ENCODE measurements around the gene COA8. TPM values are rescaled to one million over a fixed set of nuclear protein-coding genes. Genes with fewer than 3 reads are reported as not detected.

The COA8 gene
- total and polyA plus RNA-seq, 2 of the 13 experiments (the other 11 are each of a cell fraction or from before 2014, with no cell fraction given): 10.9 to 25.1 TPM

DNA sequence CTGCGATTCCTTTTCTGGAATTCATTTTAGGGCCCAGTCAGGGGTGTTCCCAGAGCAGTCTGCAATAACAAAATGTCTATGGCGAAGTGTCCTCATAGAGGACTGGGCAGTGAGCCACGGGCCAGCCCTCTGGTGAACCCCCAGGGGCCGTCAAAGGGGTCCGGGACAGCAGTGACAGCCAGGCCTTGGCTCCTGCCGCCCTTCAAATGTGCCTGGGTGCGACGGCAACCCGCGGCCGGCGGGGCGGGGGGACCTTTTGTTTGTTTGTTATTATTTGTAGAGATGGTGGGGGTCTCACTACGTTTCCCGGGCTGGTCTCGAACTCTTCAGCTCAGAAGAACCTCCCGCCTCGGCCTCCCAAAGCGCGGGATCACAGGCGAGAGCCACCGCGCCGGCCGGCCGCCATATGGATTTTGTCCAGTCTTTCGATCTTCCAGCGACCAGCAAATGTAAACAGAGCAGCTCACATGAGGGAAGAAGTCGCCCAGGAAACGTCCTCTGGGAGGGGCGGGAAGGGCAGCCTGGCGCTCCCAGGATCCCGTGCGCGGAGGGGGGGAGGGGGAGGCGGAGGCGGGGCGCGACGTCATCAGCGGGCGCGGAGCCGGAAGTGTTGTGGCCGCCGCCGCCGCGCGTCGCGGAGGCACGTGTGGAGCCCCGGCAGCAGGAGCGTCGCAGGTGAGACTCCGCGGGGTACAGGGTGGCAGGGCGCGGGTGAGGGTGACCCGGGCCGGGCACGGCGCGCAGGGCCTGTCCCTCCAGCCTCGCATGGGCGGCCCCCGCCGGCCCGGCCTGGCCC, 34.0 kb upstream of the COA8 start, which contains the start of gene TRMT61A (continued):
- TF ChIP-seq MXI1 (IDR thresholded peaks at IDR 0.05; ENCODE audit: borderline replicate concordance, low read depth, low read length): peak; percentile 99
- no peak for TF ChIP-seq ZNF83 (CRISPR knock-in tag; IDR thresholded peaks at IDR 0.05; ENCODE audit: borderline replicate concordance)
- TF ChIP-seq, protein P1, sequence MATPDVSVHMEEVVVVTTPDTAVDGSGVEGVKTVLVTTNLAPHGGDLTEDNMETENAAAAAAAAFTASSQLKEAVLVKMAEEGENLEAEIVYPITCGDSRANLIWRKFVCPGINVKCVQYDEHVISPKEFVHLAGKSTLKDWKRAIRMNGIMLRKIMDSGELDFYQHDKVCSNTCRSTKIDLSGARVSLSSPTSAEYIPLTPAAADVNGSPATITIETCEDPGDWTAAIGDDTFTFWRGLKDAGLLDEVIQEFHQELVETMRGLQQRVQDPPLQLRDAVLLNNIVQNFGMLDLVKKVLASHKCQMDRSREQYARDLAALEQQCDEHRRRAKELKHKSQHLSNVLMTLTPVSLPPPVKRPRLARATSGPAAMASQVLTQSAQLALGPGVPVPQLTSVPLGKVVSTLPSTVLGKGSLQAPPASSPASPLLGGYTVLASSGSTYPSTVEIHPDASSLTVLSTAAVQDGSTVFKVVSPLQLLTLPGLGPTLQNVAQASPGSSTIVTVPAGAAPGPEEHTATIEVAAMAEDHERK (CRISPR knock-in tag; IDR thresholded peaks at IDR 0.05; ENCODE audit: low read depth): no peak
- no peak for TF ChIP-seq ZEB1 (IDR thresholded peaks at IDR 0.05; ENCODE audit: insufficient replicate concordance, low read depth)
- no peak for TF ChIP-seq SRSF1 (optimal IDR thresholded peaks at IDR 0.05; ENCODE audit: low read depth, low read length)
- no peak for TF ChIP-seq SALL2 (CRISPR knock-in tag; IDR thresholded peaks at IDR 0.05)
- no peak for TF ChIP-seq MLLT10 (CRISPR knock-in tag; IDR thresholded peaks at IDR 0.05)
- TF ChIP-seq ZZZ3 (CRISPR knock-in tag; IDR thresholded peaks at IDR 0.05; ENCODE audit: borderline replicate concordance): no peak
- TF ChIP-seq, protein P2, sequence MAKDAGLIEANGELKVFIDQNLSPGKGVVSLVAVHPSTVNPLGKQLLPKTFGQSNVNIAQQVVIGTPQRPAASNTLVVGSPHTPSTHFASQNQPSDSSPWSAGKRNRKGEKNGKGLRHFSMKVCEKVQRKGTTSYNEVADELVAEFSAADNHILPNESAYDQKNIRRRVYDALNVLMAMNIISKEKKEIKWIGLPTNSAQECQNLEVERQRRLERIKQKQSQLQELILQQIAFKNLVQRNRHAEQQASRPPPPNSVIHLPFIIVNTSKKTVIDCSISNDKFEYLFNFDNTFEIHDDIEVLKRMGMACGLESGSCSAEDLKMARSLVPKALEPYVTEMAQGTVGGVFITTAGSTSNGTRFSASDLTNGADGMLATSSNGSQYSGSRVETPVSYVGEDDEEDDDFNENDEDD (CRISPR knock-in tag; IDR thresholded peaks at IDR 0.05; ENCODE audit: borderline replicate concordance): peak; percentile 77; the same call in 1 of the 2 replicates
- TF ChIP-seq ZNF7 (CRISPR knock-in tag; IDR thresholded peaks at IDR 0.05): no peak
- no peak for TF ChIP-seq SP140L (CRISPR knock-in tag; IDR thresholded peaks at IDR 0.05; ENCODE audit: borderline replicate concordance)
- no peak for TF ChIP-seq JUND (CRISPR knock-in tag; IDR thresholded peaks at IDR 0.05)
- TF ChIP-seq ZMYM4 (CRISPR knock-in tag; IDR thresholded peaks at IDR 0.05): peak; percentile 24; the same call in 1 of the 2 replicates
- TF ChIP-seq DMAP1 (CRISPR knock-in tag; IDR thresholded peaks at IDR 0.05): peak; percentile 66
- TF ChIP-seq LCORL (IDR thresholded peaks at IDR 0.05): no peak
- TF ChIP-seq LCORL (CRISPR knock-in tag; IDR thresholded peaks at IDR 0.05): peak; percentile 55; the same call in 1 of the 2 replicates
- TF ChIP-seq FOXC1 (CRISPR knock-in tag; IDR thresholded peaks at IDR 0.05; ENCODE audit: borderline replicate concordance): no peak
- TF ChIP-seq ZNF564 (CRISPR knock-in tag; IDR thresholded peaks at IDR 0.05): no peak
- TF ChIP-seq YEATS2 (CRISPR knock-in tag; IDR thresholded peaks at IDR 0.05; ENCODE audit: borderline replicate concordance): 0 out of 2 replicates have a peak, but pooled peaks have one; percentile 62
- TF ChIP-seq ZBTB7B (CRISPR knock-in tag; IDR thresholded peaks at IDR 0.05): 0 out of 2 replicates have a peak, but pooled peaks have one; percentile 21
- no peak for TF ChIP-seq ZNF562 (CRISPR knock-in tag; IDR thresholded peaks at IDR 0.05; ENCODE audit: borderline replicate concordance)
- TF ChIP-seq ZNF101 (CRISPR knock-in tag; IDR thresholded peaks at IDR 0.05; ENCODE audit: borderline replicate concordance, low read depth): no peak
- no peak for TF ChIP-seq PREB (CRISPR knock-in tag; IDR thresholded peaks at IDR 0.05)
- peak; percentile 29; the same call in 1 of the 2 replicates for TF ChIP-seq GATA4 (IDR thresholded peaks at IDR 0.05; ENCODE audit: borderline replicate concordance, low read depth)
- TF ChIP-seq ZNF282 (IDR thresholded peaks at IDR 0.05; ENCODE audit: partially characterized antibody): no peak
- TF ChIP-seq ZNF75D (CRISPR knock-in tag; IDR thresholded peaks at IDR 0.05; ENCODE audit: borderline replicate concordance): no peak
- no peak for TF ChIP-seq ZNF737 (CRISPR knock-in tag; IDR thresholded peaks at IDR 0.05; ENCODE audit: borderline replicate concordance)
- no peak for TF ChIP-seq REXO4 (CRISPR knock-in tag; IDR thresholded peaks at IDR 0.05; ENCODE audit: borderline replicate concordance)
- peak; percentile 92 for TF ChIP-seq MYC (CRISPR knock-in tag; IDR thresholded peaks at IDR 0.05; ENCODE audit: borderline replicate concordance)

All from HepG2 (cell line).